ENCODE data around the gene POU1F1.
"Not testable (repeated sequence)": the region's sequence is repeated elsewhere in the genome, so short reads cannot be mapped to it uniquely, and the experiment has no call there.

Gene POU1F1

GRCh38 chr3:87276484-87276883 lies at the start of gene POU1F1:
Gene POU1F1, minus strand, starts transcription at chr3:87276584. Its CDS starts 122 bp downstream, at chr3:87276462.
- no peak for DNase-seq

- no peak for DNase-seq
Observed at GRCh38 chr3:87324609-87325008, 48.2 kb upstream of the POU1F1 start.

GRCh38 chr3:87320756-87321626 lies 44.6 kb upstream of the POU1F1 start:
- DNase-seq, result no peak

- no peak for DNase-seq
Observed at GRCh38 chr3:87318617-87319021, 42.2 kb upstream of the POU1F1 start.

- DNase-seq, result no peak
Observed at GRCh38 chr3:87317779-87318178, 41.4 kb upstream of the POU1F1 start.

GRCh38 chr3:87313641-87314040 lies 37.3 kb upstream of the POU1F1 start:
- DNase-seq, result no peak

- no peak for DNase-seq
Observed at GRCh38 chr3:87311309-87311708, 34.9 kb upstream of the POU1F1 start.

- no peak for DNase-seq
Observed at GRCh38 chr3:87309601-87310000, 33.2 kb upstream of the POU1F1 start.

GRCh38 chr3:87307805-87308204 lies 31.4 kb upstream of the POU1F1 start:
- DNase-seq, result no peak

- DNase-seq, result no peak
Observed at GRCh38 chr3:87305517-87305916, 29.1 kb upstream of the POU1F1 start.

- not testable (repeated sequence) for DNase-seq
Observed at GRCh38 chr3:87305031-87305430, 28.6 kb upstream of the POU1F1 start.

GRCh38 chr3:87298111-87298718 lies 21.8 kb upstream of the POU1F1 start:
- DNase-seq, result no peak

GRCh38 chr3:87288446-87288845 lies 12.1 kb upstream of the POU1F1 start:
- DNase-seq, result no peak

GRCh38 chr3:87287011-87287410 lies 10.6 kb upstream of the POU1F1 start:
- no peak for DNase-seq

GRCh38 chr3:87272718-87273341 lies 3.6 kb downstream of the POU1F1 start:
- no peak for DNase-seq

- no peak for DNase-seq
Observed at GRCh38 chr3:87270908-87271700, 5.3 kb downstream of the POU1F1 start.

- DNase-seq, result no peak
Observed at GRCh38 chr3:87269723-87270122, 6.7 kb downstream of the POU1F1 start.

- DNase-seq, result no peak
Observed at GRCh38 chr3:87268646-87269211, 7.7 kb downstream of the POU1F1 start.

- no peak for DNase-seq
Observed at GRCh38 chr3:87267953-87268645, 8.3 kb downstream of the POU1F1 start.

GRCh38 chr3:87261925-87262324 lies 14.5 kb downstream of the POU1F1 start:
- no peak for DNase-seq

- DNase-seq, result no peak
Observed at GRCh38 chr3:87260270-87260669, 16.1 kb downstream of the POU1F1 start.

GRCh38 chr3:87250009-87250408 lies 26.4 kb downstream of the POU1F1 start:
- DNase-seq, result no peak

All from NCI-H1930 (cell line).